NCI-H187 treated with DMSO at 0.1 percent for 48 hours (cell line): ENCODE results near the gene SERPINA3.
"Not testable (repeated sequence)": the region's sequence is repeated elsewhere in the genome, so short reads cannot be mapped to it uniquely, and the experiment has no call there.

ENCODE experiments used
- DNase-seq: peaks from one replicate; lab custom pipeline; 2025; lab: John Stamatoyannopoulos, UW

The SERPINA3 gene

DNA sequence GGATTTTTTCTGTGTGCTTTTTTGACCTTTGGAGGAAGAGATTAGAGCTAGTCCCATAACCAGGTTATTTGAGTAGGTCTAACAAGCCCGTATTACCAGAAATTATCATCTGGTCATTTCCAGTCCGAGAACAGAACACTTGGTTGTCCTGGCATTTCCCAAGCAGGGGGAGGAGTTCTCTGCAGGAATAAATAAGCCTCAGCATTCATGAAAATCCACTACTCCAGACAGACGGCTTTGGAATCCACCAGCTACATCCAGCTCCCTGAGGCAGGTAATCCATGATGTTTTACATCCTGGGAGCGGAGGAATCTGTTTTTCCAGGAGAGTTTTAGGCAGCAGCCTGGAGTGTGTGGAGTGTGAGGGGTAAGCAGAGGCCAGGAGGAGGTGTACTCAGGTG, at the start of gene SERPINA3:
SERPINA3 (plus strand) TSS at position 218 of the 400 bp plus-strand sequence. CDS start 2,051 bp downstream, outside the sequence.
- no peak for DNase-seq

DNA sequence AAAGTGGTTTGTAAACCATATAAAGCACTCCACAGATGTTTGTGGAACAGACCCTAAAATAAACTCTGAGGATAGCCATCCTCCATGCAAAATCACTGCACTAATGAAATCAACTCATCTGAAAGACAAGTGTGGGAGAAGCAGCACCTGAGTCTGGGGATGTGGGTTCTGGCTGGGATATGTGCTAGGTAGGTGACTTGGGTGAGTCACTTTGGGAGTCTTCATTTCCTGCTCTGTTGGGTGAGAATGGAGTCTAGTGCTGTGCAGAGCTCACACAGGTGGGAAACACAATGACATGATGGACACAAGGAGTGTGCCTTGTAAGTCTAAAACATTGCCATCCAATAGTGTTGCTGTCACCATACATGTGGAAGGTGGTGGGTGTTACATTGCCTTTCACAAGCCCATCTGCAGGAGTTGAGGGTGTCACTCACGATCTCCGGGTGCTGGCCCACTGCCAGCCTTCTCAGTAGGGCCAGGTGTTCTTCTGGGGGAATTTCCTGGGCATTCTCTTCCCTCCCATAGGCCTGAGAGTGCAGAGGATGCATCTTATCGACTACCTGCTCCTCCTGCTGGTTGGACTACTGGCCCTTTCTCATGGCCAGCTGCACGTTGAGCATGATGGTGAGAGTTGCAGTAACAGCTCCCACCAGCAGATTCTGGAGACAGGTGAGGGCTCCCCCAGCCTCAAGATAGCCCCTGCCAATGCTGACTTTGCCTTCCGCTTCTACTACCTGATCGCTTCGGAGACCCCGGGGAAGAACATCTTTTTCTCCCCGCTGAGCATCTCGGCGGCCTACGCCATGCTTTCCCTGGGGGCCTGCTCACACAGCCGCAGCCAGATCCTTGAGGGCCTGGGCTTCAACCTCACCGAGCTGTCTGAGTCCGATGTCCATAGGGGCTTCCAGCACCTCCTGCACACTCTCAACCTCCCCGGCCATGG, 49.0 kb upstream of the SERPINA3 start:
- no peak for DNase-seq

GRCh38 chr14:94564381-94564780, 47.8 kb upstream of the SERPINA3 start:
- no peak for DNase-seq

GRCh38 chr14:94568186-94568585, 44.0 kb upstream of the SERPINA3 start:
- DNase-seq = no peak

- DNase-seq = no peak
Measured at GRCh38 chr14:94569381-94570001, 42.7 kb upstream of the SERPINA3 start.

GRCh38 chr14:94570002-94570400, 42.2 kb upstream of the SERPINA3 start:
- DNase-seq = no peak

DNA sequence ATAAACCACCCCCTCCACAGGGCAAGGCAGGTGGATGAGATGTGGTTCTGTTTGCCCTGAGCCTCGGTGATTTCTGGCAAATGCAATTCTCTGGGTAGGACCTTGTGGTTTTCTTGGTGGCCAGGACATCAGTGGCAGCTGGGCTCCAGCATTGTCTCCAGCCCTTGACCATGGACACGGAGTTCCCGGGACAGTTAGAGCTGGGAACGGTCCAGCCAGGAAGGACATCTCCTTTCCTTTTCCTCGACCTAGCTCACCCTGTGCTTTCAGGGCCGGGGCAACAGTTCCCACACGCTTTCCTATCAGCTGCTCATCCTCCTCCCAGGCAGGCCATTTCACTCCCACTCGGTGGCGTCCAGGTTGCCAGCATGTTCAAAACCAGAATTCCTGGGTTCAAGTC, 41.8 kb upstream of the SERPINA3 start:
- no peak for DNase-seq

- DNase-seq = no peak
Measured at GRCh38 chr14:94571395-94571794, 40.8 kb upstream of the SERPINA3 start.

DNA sequence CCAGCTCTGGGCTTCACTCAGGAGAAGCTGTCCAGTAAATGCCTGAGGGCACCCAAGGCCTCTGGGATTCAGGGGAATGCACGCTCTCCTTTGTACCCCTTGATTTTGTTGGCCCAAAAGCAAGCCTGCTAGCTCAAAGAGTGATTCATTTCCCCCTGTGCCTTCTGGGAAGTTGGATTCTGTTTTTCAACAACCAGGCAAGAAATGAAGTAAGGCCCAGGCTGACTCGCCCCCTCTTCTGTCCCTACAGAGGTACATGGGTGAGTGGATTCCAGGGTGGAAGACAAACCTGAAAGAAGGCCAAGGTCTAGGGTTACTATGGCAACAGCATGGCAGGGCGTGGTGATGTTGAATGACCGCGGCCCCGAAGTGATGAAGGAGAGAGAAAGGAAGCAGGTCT, 40.2 kb upstream of the SERPINA3 start:
- DNase-seq = no peak

DNA sequence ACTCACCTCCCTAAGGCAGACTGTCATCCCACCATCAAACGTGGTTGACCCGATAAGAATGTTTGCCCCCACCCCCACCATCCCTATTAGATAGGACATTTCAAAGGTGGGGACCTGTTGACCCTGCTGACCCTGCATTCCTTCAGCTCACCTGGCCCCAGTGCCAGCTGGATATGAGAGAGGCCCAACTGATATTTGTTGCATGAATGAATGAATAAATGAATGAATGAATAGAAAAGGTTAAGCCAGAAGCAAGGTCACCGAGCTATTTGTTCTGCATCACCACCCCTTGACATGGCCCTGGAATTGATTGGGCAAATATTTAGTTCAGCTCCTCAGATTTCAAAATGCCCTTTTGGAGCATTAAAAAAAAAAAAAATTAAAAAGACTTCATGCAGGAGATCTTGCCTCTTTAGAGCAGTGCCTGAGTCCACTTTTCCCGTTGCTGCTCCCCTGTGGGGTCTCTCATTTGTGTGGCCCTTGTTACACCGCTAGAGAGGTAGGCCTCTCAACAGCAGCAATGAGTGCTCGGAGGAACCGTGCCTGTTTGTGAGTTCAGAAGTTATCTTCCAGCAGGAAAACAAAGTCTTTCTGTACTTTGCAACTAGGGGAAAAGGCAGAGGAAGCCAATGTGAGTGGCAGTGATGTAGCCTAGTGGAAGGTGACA, 39.4 kb upstream of the SERPINA3 start:
- DNase-seq = no peak

DNA sequence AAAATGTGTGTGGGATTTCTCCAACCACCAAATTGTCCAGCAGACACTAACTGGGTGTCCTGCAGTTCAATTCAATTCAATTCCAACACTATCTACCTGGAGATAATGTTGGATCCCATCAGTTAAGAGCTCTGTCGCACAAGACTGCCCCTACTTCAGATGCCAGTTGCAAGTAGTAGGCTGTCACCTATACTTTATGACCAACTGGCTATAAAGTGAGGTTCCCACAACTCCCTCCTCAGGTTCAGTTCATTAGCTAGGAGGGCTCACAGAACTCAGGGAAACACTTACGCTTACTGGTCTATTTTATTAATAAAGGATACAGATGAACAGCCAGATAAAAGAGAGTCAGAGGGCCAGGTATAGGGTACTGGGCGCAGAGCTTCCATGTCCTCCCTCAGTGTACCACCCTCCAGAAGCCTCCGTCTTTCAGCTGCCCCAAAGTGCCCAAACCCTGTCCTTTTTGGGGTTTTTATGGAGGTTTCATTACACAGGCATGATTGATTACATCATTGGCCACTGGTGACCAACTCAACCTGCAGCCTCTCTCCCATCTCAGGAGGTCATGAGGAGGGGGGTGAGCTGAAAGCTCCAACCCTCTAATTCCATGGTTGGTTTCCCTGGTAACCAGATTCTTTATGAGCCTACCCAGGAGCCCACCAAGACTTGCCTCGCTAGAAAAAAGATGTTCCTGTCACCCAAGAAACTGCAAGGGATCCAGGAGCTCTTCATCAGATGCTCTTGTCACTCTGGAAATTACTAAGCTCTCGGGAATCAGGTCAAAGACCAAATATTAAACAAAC, 38.5 kb upstream of the SERPINA3 start:
- no peak for DNase-seq

DNA sequence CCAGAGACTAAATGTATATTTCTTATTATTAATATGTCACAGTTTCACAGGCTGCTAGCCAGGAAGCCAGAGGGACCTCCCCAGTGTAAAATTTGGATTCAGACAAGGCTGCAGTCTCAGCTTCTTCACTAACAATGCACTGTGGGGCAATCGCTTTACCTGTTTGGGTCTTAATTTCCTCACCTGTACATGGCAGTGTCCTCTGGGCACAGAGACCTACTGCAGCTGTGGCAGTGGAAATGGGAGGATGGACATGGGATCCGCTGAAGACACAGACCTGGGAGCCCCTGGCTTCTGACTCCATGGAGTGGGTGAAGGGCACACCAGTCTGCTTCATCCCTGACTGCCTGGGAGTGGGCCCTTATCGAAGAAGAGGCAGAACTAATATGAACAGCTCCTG, 37.9 kb upstream of the SERPINA3 start:
- DNase-seq = no peak

DNA sequence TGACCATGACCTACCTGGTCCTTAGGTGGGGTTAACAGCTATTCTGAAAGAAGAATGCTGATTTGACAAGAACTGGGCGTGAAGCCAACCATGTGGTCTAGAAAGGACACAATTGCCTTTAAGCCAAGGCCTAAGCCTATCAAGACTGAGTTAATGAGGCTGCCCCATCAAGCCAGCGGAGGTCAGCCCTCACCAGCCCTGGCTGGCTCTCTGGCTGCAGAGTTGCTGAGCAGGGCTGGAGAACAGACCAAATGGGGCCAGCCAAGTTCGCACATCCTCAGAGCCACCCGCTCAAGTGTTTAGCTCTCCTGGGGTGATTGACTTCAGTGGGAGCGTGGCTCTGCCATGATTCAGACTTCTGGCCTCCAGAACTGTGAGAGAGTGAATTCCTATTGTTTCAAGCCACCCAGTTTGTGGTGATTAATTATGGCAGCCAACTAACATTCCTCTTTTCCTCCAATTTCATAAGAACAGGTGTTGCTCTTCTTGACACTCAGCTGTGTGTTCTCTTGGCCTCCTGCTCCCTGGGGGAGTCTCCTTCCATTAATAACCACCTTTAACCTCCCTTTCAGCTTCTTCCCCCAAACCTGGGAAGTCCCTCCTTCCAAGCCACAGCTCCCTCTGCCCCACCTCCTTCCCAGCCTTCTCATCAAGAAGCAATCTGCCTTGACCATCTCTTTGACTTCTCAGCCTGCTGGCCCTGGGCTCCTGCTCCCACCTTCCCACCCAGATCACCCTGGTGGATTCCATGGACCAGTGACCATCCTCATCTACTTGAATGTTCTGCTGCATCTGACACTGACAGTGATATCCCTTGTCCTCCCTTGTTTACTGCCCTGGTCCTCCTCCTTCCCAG, 36.2 kb upstream of the SERPINA3 start:
- no peak for DNase-seq

GRCh38 chr14:94577472-94577871, 34.7 kb upstream of the SERPINA3 start:
- DNase-seq = not testable (repeated sequence)

- no peak for DNase-seq
Measured at GRCh38 chr14:94578712-94579111, 33.5 kb upstream of the SERPINA3 start.

- no peak for DNase-seq
Measured at GRCh38 chr14:94581127-94581999, 30.8 kb upstream of the SERPINA3 start, which contains the start of gene SERPINA5. TSS of gene SERPINA5 (plus strand) at chr14:94581426. CDS start at chr14:94587363, 5,937 bp downstream.

GRCh38 chr14:94582199-94582750, 29.9 kb upstream of the SERPINA3 start:
- DNase-seq = no peak

- no peak for DNase-seq
Measured at GRCh38 chr14:94582851-94583250, 29.3 kb upstream of the SERPINA3 start.

DNA sequence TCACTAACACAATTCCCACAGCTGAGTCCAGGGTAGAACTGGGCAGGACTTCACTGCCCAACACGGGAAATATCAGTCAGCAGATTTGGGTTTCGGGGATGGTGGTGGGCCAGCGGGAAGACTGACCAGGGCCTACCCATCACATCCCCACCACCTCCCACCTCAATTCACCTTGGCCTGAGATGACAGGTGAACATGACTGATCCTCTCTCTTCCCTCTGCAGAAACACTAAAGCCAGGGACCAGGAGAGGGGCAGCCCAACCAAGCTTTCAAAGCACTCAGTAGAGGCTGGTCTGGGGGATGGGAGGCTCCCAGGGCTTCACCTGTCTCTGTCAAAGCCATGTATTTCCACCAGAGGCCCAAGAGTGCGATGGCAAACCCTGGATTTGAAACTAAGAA, 28.6 kb upstream of the SERPINA3 start:
- DNase-seq = no peak
